K562 treated with DMSO at 1 percent for 12 hours (cell line): Measurements from ENCODE around the gene DEFB116. TPM values are rescaled to one million over a fixed set of nuclear protein-coding genes. Genes with fewer than 3 reads are reported as not detected.

Experiments
- total RNA-seq: library from RNA; unstranded; fragments of 300-600 nt; gene quantifications from 2 replicates; pipeline ENCODE4 v1.2.3, GENCODE V29; 2022; ENCODE audit not compliant: insufficient read depth

Gene DEFB116, protein sequence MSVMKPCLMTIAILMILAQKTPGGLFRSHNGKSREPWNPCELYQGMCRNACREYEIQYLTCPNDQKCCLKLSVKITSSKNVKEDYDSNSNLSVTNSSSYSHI
- total RNA-seq = not detected in 2 replicates

GRCh38 chr20:31308535-31309162, at the start of gene DEFB116:
DEFB116 (minus strand) TSS chr20:31308585; CDS start chr20:31308585, 0 bp downstream.

GRCh38 chr20:31257364-31257763, 51.0 kb downstream of the DEFB116 start, which contains the start of gene DEFB115:
DEFB115 (plus strand) TSS chr20:31257664; CDS start chr20:31257664, 0 bp downstream.

Other genes starting within 250 kb of the DEFB116 start
- not detected in 2 replicates for gene DEFB115, start 50.9 kb downstream of the DEFB116 start, total RNA-seq
- gene DEFB118, start 60.0 kb upstream of the DEFB116 start, total RNA-seq = not detected in 2 replicates
- gene DEFB119, start 82.0 kb upstream of the DEFB116 start, total RNA-seq = not detected in 2 replicates
- gene DEFB121, start 97.6 kb upstream of the DEFB116 start, total RNA-seq = not detected in 2 replicates
- not detected in 2 replicates for gene DEFB123, start 132.0 kb upstream of the DEFB116 start, total RNA-seq
- not detected in 2 replicates for gene DEFB124, start 166.5 kb upstream of the DEFB116 start, total RNA-seq
- not detected in 2 replicates for gene REM1, start 166.7 kb upstream of the DEFB116 start, total RNA-seq
- 130 and 166 TPM in 2 replicates for gene HM13, start 205.9 kb upstream of the DEFB116 start, total RNA-seq